Measurements from ENCODE around the gene MRTFA. TPM values are rescaled to one million over a fixed set of nuclear protein-coding genes. Genes with fewer than 3 reads are reported as not detected.

MRTFA gene
- total RNA-seq, 4 donors from 2014 or later = 16.5 to 57.8 (median 48.9) TPM

- TF ChIP-seq, protein P1, sequence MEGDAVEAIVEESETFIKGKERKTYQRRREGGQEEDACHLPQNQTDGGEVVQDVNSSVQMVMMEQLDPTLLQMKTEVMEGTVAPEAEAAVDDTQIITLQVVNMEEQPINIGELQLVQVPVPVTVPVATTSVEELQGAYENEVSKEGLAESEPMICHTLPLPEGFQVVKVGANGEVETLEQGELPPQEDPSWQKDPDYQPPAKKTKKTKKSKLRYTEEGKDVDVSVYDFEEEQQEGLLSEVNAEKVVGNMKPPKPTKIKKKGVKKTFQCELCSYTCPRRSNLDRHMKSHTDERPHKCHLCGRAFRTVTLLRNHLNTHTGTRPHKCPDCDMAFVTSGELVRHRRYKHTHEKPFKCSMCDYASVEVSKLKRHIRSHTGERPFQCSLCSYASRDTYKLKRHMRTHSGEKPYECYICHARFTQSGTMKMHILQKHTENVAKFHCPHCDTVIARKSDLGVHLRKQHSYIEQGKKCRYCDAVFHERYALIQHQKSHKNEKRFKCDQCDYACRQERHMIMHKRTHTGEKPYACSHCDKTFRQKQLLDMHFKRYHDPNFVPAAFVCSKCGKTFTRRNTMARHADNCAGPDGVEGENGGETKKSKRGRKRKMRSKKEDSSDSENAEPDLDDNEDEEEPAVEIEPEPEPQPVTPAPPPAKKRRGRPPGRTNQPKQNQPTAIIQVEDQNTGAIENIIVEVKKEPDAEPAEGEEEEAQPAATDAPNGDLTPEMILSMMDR (IDR thresholded peaks at IDR 0.05; ENCODE audit: low read depth) = no peak
Measured at GRCh38 chr22:40585310-40585751, 51.2 kb downstream of the MRTFA start.

GRCh38 chr22:40583053-40583741 is 53.3 kb downstream of the MRTFA start:
- TF ChIP-seq, protein P1 (IDR thresholded peaks at IDR 0.05; ENCODE audit: low read depth) = no peak

GRCh38 chr22:40582063-40582462 is 54.5 kb downstream of the MRTFA start:
- TF ChIP-seq, protein P1 (IDR thresholded peaks at IDR 0.05; ENCODE audit: low read depth) = no peak

DNA sequence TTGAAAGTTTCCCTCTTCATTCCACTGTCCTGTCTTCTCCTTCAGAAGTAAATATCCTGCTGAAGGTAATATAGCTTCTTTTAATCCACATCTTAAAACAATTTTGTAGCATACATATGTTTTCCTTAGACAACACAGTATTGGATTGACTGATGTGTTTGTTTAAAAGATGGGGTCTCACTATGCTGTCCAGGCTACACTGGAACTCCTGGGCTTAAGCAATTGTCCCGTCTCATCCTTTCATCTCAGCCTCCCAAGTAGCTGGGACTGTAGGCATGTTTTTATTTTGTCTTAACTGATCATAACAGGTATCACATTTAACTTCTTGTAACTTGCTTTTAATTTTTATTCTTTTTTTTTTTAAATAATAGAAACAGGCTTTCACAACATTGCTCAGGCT is 55.9 kb downstream of the MRTFA start:
- TF ChIP-seq, protein P1 (IDR thresholded peaks at IDR 0.05; ENCODE audit: low read depth) = no peak

DNA sequence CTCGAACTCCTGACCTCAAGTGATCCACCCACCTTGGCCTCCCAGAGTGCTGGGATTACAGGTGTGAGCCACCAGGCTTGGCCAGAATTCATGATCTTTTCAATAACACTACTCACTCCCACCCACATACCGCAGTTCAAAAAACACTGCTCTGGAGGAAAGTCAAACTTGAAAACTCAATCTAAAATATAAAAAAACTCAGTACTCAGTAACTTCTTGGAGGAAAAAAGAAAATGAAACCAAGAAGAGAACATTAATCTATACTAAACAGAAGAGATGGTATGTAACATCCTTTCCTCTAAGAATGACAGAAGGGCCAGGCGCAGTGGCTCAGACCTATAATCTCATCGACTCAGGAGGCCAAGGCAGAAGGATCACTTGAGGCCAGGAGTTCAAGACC is 58.3 kb downstream of the MRTFA start:
- TF ChIP-seq, protein P1 (IDR thresholded peaks at IDR 0.05; ENCODE audit: low read depth) = no peak

DNA sequence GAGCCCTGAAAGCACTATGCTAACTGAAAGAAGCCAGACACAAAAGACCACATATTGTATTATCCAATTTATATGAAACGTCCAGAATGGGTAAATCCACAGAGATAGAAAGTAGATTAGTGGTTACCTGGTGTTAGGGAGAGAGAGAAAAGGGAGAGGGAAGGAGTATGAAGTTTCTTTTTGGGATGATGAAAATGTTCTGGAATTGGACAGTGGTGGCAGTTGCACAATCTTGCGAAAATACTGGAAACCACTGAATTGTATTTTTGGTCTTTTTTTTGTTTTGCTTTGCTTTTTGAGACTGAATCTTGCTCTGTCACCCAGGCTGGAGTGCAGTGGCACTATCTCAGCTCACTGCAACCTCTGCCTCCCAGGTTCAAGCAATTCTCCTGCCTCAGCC is 63.5 kb downstream of the MRTFA start:
- TF ChIP-seq, protein P1 (IDR thresholded peaks at IDR 0.05; ENCODE audit: low read depth) = no peak

GRCh38 chr22:40571887-40572286 is 64.6 kb downstream of the MRTFA start:
- TF ChIP-seq, protein P1 (IDR thresholded peaks at IDR 0.05; ENCODE audit: low read depth) = no peak

All from subcutaneous adipose tissue (tissue), 4 donors.